GM12873 (cell line): ENCODE measurements around the gene HYAL4.

ENCODE experiments used
- CTCF ChIP-seq: IDR thresholded peaks from 2 replicates; pipeline ENCODE4 v1.5.1; 2012; ENCODE audit warnings: low read depth, mild to moderate bottlenecking, moderate library complexity, low read length, control low read depth; ENCODE audit not compliant: insufficient read depth; ENCODE audit errors: missing control alignments

Gene HYAL4

GRCh38 chr7:123809471-123809870 is 35.5 kb upstream of the HYAL4 start:
- no peak for TF ChIP-seq CTCF

GRCh38 chr7:123811056-123811455 is 33.9 kb upstream of the HYAL4 start:
- no peak for TF ChIP-seq CTCF

GRCh38 chr7:123816916-123817315 is 28.1 kb upstream of the HYAL4 start:
- no peak for TF ChIP-seq CTCF

- no peak for TF ChIP-seq CTCF
Observed at GRCh38 chr7:123819001-123819400, 26.0 kb upstream of the HYAL4 start.

GRCh38 chr7:123820864-123821263 is 24.1 kb upstream of the HYAL4 start:
- no peak for TF ChIP-seq CTCF

GRCh38 chr7:123821320-123821719 is 23.6 kb upstream of the HYAL4 start:
- TF ChIP-seq CTCF, result no peak

GRCh38 chr7:123823898-123824753 is 20.8 kb upstream of the HYAL4 start:
- TF ChIP-seq CTCF, result no peak
